Measurements from ENCODE around the gene NDUFV2. TPM values are rescaled to one million over a fixed set of nuclear protein-coding genes. Genes with fewer than 3 reads are reported as not detected.
A peak's percentile ranks its signal among the peaks of the same experiment; 100 is the strongest.
"Not testable (repeated sequence)": the region's sequence is repeated elsewhere in the genome, so short reads cannot be mapped to it uniquely, and the experiment has no call there.

NDUFV2 gene
- total RNA-seq, 4 donors from 2014 or later: 136 to 230 (median 176) TPM

DNA sequence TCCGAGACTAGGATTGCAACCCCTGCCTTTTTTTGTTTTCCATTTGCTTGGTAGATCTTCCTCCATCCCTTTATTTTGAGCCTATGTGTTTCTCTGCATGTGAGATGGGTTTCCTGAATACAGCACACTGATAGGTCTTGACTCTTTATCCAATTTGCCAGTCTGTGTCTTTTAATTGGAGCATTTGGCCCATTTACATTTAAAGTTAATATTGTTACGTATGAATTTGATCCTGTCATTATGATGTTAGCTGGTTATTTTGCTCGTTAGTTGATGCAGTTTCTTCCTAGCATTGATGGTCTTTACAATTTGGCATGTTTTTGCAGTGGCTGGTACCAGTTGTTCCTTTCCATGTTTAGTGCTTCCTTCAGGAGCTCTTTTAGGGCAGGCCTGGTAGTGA is 67.0 kb downstream of the NDUFV2 start:
- H3K27me3 ChIP-seq, H3K9me3 ChIP-seq, H3K4me3 ChIP-seq, H3K36me3 ChIP-seq, ATAC-seq, H3K27ac ChIP-seq: not testable (repeated sequence)
- H3K4me1 ChIP-seq: peaks cover 0 to 26% (median 9%) of the 10 kb centered on the region in 3 donors
- 96 to 100% methylated on average over 1 to 3 of the region's 3 CpGs for WGBS, 2 donors (ENCODE audit: low coverage in 1 of 2)

GRCh38 chr18:9171919-9172318 is 69.4 kb downstream of the NDUFV2 start:
- peaks cover 3 to 49% (median 9%) of the 10 kb centered on the region in 3 donors for H3K4me1 ChIP-seq
- not testable (repeated sequence) for H3K4me3 ChIP-seq, H3K27ac ChIP-seq, H3K36me3 ChIP-seq, H3K9me3 ChIP-seq, ATAC-seq, H3K27me3 ChIP-seq
- 75 to 88% methylated on average over 3 of the region's 3 CpGs for WGBS, 2 donors (ENCODE audit: low coverage in 1 of 2)

DNA sequence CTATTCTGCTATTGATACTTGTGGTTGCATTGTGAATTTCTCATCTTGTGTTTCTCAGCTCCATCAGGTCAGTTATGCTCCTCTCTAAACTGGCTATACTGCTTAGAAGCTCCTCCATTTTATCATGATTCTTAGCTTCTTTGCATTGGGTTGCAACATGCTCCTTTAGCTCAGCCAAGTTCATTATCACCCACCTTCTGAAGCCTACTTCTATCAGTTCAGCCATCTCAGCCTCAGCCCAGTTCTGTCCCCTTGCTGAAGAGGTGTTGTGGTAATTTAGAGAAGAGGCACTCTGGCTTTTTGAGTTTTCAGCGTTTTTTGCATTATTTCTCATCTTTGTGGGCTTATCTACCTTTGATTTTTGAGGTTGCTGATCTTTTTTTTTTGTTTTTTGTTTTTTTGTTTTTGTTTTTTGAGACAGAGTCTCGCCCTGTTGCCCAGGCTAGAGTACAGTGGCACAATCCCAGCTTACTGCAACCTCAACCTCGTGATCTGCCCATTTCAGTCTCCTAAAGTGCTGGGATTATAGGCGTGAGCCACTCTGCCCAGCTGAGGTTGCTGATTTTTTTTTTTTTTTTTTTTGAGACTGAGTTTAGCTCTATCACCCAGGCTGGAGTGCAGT is 70.1 kb downstream of the NDUFV2 start:
- Histone ChIP-seq H3K36me3 (no peaks in the 10 kb centered on the region), H3K9me3 (no peaks in the 10 kb centered on the region), H3K27ac (no peak overlapping the region), H3K4me3 (no peak overlapping the region), H3K4me1 (peaks cover 3 to 56% (median 9%) of the 10 kb centered on the region in 3 donors), H3K27me3 (no peaks in the 10 kb centered on the region)
- WGBS, 2 donors (ENCODE audit: low coverage in 1 of 2): 94 to 95% methylated on average over 2 to 4 of the region's 4 CpGs
- ATAC-seq: no peak
- no peak for TF ChIP-seq POLR2AphosphoS5 (IDR thresholded peaks at IDR 0.05)

DNA sequence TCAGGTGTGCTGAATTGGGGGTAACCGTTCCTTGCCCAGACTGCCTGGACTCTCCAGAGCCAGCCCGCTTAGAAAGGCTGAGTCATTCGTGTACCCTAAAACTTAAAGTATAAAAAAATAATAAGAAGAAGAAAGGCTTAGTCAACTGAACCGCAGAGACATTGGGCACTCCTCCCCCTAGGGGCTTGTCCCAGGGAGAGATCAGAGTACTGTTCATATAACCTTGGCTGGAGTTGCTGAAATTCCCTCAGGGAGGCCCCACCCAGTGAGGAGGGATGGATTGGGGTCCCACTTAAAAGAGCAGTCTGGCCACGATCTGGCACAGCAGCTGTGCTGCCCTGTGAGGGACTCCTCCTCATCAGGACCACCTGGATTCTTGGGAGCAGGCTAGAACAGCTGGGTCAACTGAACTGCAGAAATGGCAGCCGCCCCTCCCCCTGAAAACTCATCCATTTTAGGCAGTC is 71.3 kb downstream of the NDUFV2 start:
- TF ChIP-seq POLR2A (IDR thresholded peaks at IDR 0.05): no peak
- no peak for TF ChIP-seq EP300 (IDR thresholded peaks at IDR 0.05)
- TF ChIP-seq CTCF (IDR thresholded peaks at IDR 0.05): no peak
- TF ChIP-seq POLR2AphosphoS5 (IDR thresholded peaks at IDR 0.05): no peak
- H3K27ac ChIP-seq: no peak overlapping the region
- ATAC-seq: peak; percentile 13
- H3K4me1 ChIP-seq: peaks cover 3 to 63% (median 9%) of the 10 kb centered on the region in 3 donors
- H3K4me3 ChIP-seq: no peak overlapping the region
- WGBS, 2 donors (ENCODE audit: low coverage in 1 of 2): 77% methylated on average over 5 of the region's 6 CpGs; no CpG with 5 or more reads in 1 of the 2 donors
- no peaks in the 10 kb centered on the region for H3K27me3 ChIP-seq
- H3K36me3 ChIP-seq: no peaks in the 10 kb centered on the region
- H3K9me3 ChIP-seq: no peaks in the 10 kb centered on the region

DNA sequence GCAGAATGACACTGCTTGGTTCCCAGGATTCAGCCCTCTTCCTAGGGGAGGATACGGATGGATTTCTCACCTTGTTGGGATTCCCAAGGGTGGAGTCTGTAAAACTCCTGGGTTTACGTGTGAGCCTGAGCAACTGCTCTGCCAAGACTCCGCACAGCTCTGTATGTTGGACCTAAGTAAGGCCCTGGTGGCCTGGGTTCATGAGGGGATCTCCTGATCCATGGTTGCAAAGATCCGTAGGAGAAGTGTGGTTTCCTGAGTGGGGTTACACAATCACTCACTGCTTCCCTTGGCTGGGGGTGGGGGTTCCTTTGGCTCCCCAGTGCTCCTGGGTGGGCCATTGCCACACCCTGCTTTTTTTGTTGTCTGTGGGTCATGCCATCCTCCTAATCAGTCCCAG is 71.8 kb downstream of the NDUFV2 start:
- no peak for ATAC-seq
- Histone ChIP-seq H3K27me3 (no peaks in the 10 kb centered on the region), H3K4me3 (no peak overlapping the region), H3K9me3 (no peaks in the 10 kb centered on the region), H3K4me1 (peaks cover 3 to 65% (median 9%) of the 10 kb centered on the region in 3 donors), H3K36me3 (no peaks in the 10 kb centered on the region), H3K27ac (no peak overlapping the region)
- 71% methylated on average over 1 of the region's 4 CpGs; no CpG with 5 or more reads in 1 of the 2 donors for WGBS, 2 donors (ENCODE audit: low coverage in 1 of 2)
- TF ChIP-seq POLR2AphosphoS5 (IDR thresholded peaks at IDR 0.05): no peak
- TF ChIP-seq CTCF (IDR thresholded peaks at IDR 0.05): no peak
- no peak for TF ChIP-seq EP300 (IDR thresholded peaks at IDR 0.05)
- TF ChIP-seq POLR2A (IDR thresholded peaks at IDR 0.05): no peak

DNA sequence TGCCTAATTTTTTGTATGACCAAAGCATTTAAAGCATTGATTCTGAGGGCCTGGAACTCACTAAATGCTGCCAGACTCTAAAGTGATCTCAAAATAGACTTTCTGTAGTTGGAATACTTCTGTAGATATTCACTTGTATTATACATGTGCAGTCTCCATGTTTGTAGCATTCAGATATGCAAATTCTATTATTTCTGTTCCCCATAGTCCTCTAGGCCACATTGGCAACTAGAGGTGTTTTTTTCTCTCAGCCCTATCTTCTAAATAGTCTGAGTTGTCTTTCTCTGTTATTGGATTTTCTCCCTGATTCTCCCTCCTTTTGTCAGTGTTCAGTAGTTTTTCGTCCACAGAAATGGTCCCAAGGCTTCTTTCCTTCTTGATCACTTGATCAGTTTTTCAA is 72.6 kb downstream of the NDUFV2 start:
- Histone ChIP-seq H3K36me3 (no peaks in the 10 kb centered on the region), H3K27ac (no peak overlapping the region), H3K4me1 (peaks cover 3 to 69% (median 9%) of the 10 kb centered on the region in 3 donors), H3K4me3 (no peak overlapping the region), H3K27me3 (no peaks in the 10 kb centered on the region), H3K9me3 (no peaks in the 10 kb centered on the region)
- 80 to 82% methylated on average over 1 of the region's 1 CpG for WGBS, 2 donors (ENCODE audit: low coverage in 1 of 2)
- TF ChIP-seq POLR2A (IDR thresholded peaks at IDR 0.05) (no peak), CTCF (IDR thresholded peaks at IDR 0.05) (no peak), POLR2AphosphoS5 (IDR thresholded peaks at IDR 0.05) (no peak), EP300 (IDR thresholded peaks at IDR 0.05) (no peak)
- no peak for ATAC-seq
